Renal cortex interstitium (tissue), 11 donors: ENCODE results near the gene KCNK2. TPM values are rescaled to one million over a fixed set of nuclear protein-coding genes. Genes with fewer than 3 reads are reported as not detected.

ENCODE experiments used
- DNase-seq, 11 donors: peaks; one replicate each; pipeline ENCODE4 v3.0.0-alpha.2; 2013; ENCODE audit warnings: low read depth in 9 of 11, low spot score in 4 of 11; ENCODE audit errors: extremely low read depth in 1 of 11
- polyA plus RNA-seq, 3 donors: library from polyadenylated mRNA; unstranded; fragments of 120-200 nt; gene quantifications; one replicate each; pipeline ENCODE4 v1.2.1, GENCODE V29; 2013; ENCODE audit not compliant: insufficient read length in 3 of 3

KCNK2 gene
- polyA plus RNA-seq, 3 donors, result 1.5 to 3.2 (median 3.0) TPM

GRCh38 chr1:215083383-215083961 is 935 bp downstream of the KCNK2 start:
- peak in 3 of 11 donors; percentile 38 to 41 (median 39) for DNase-seq

GRCh38 chr1:215084621-215085020 is 2.1 kb downstream of the KCNK2 start:
- DNase-seq, result no peak

- no peak for DNase-seq
These were observed 5.1 kb downstream of the KCNK2 start for GRCh38 chr1:215087603-215088002.

- no peak for DNase-seq
These were observed 11.8 kb downstream of the KCNK2 start for GRCh38 chr1:215094381-215094780.

- DNase-seq, result no peak
These were observed 13.0 kb downstream of the KCNK2 start for GRCh38 chr1:215095524-215095923.

- DNase-seq, result no peak
These were observed 19.0 kb downstream of the KCNK2 start for GRCh38 chr1:215101511-215101910.

GRCh38 chr1:215104283-215104682 is 21.7 kb downstream of the KCNK2 start:
- no peak for DNase-seq

GRCh38 chr1:215106067-215106466 is 23.5 kb downstream of the KCNK2 start:
- DNase-seq, result no peak

GRCh38 chr1:215109171-215109570 is 26.6 kb downstream of the KCNK2 start:
- no peak for DNase-seq

- DNase-seq, result no peak
These were observed 29.4 kb downstream of the KCNK2 start for GRCh38 chr1:215111916-215112315.

- no peak for DNase-seq
These were observed 31.2 kb downstream of the KCNK2 start for GRCh38 chr1:215113776-215114153.

- DNase-seq, result no peak
These were observed 31.8 kb downstream of the KCNK2 start for GRCh38 chr1:215114154-215114933.

GRCh38 chr1:215115760-215116159 is 33.2 kb downstream of the KCNK2 start:
- DNase-seq, result no peak

GRCh38 chr1:215118081-215118480 is 35.5 kb downstream of the KCNK2 start:
- DNase-seq, result no peak

- no peak for DNase-seq
These were observed 36.5 kb downstream of the KCNK2 start for GRCh38 chr1:215119056-215119455.

GRCh38 chr1:215119719-215120365 is 37.3 kb downstream of the KCNK2 start:
- DNase-seq, result no peak

- DNase-seq, result no peak
These were observed 46.0 kb downstream of the KCNK2 start for GRCh38 chr1:215128504-215128903.

GRCh38 chr1:215131291-215131690 is 48.8 kb downstream of the KCNK2 start:
- no peak for DNase-seq

- DNase-seq, result no peak
These were observed 49.6 kb downstream of the KCNK2 start for GRCh38 chr1:215132156-215132555.

- no peak for DNase-seq
These were observed 51.0 kb downstream of the KCNK2 start for GRCh38 chr1:215133532-215133931.
